Astrocyte of the spinal cord (primary cell): ENCODE results near the gene EPB41L4A.

Experiments
- DNase-seq: peaks from one replicate; pipeline ENCODE4 v3.0.0; 2011; ENCODE audit warnings: low read depth, low spot score
- H3K4me3 ChIP-seq: 2 replicates; pipeline ENCODE4 v1.5.1; 2011; ENCODE audit warnings: low read depth, mild to moderate bottlenecking, low read length, moderate library complexity
- in situ Hi-C: cut with HindIII; loops from 2 replicates; pipeline ENCODE4 v1.10.0; 2017; ENCODE audit warnings: low sequenced_read_pairs
- TF ChIP-seq, protein P1 (sequence below): IDR thresholded peaks from 2 replicates; pipeline ENCODE4 v1.5.1; 2012; ENCODE audit warnings: low read depth, mild to moderate bottlenecking, low read length, inconsistent platforms

The EPB41L4A gene

DNA sequence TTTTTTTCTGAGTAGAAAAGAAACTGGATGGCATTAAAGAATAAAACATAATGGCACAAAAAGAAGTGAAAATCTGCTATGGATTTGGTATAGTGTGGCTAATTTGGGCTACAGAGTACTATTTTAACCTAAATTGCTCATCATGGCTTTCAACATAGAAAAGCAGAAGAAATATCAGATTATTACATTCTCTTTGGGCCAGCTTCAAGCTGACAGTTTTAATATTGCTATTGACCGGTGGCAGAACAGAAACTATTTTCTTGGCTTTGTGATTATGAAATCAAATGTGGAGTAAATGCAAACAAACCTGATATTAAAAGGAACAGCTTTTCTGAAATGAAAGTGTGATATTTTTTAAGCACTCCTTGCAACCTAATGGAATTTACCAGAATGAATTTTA, 301.5 kb downstream of the EPB41L4A start:
- TF ChIP-seq, protein P1, sequence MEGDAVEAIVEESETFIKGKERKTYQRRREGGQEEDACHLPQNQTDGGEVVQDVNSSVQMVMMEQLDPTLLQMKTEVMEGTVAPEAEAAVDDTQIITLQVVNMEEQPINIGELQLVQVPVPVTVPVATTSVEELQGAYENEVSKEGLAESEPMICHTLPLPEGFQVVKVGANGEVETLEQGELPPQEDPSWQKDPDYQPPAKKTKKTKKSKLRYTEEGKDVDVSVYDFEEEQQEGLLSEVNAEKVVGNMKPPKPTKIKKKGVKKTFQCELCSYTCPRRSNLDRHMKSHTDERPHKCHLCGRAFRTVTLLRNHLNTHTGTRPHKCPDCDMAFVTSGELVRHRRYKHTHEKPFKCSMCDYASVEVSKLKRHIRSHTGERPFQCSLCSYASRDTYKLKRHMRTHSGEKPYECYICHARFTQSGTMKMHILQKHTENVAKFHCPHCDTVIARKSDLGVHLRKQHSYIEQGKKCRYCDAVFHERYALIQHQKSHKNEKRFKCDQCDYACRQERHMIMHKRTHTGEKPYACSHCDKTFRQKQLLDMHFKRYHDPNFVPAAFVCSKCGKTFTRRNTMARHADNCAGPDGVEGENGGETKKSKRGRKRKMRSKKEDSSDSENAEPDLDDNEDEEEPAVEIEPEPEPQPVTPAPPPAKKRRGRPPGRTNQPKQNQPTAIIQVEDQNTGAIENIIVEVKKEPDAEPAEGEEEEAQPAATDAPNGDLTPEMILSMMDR = no peak
- in situ Hi-C loops = no loop called here
- no peak for DNase-seq
- H3K4me3 ChIP-seq = no peak overlapping the region

DNA sequence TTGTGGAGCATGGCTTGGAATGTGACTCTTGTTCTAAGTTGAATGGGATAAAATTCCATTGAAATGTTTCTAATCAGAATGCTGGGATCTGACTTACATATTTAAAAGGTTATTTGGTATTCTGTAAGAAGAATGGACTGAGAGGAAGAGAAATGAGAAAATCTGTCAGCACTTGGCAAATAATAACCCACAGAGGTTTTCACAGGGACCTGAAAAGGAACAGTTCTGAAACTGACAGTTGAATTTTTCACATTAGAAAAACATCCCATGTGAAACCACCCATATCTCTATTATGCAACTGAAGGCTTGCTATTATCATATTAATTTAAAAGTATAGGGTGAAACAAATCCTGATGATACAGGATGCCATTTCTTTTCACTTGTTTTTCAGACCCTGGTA, 302.7 kb downstream of the EPB41L4A start:
- in situ Hi-C loops = no loop called here
- no peak for DNase-seq

DNA sequence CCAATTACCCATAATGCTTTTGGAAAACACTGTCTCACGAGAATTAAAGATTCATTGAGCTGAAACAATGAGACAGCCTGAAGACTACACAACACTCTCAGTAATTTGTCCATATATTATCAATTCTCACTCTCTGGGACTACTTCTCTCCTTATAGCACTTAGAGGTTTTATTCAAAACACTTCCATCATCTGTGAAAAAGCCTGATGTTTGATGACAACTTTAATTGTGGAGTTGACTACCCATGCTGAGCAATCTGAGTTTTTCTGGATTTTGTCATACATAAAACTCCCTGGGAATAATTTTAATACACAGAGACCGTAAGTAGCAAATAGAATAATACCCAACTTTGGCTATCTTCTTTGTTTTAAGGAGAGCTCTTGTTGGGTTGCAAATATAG, 305.5 kb downstream of the EPB41L4A start:
- H3K4me3 ChIP-seq = no peak overlapping the region
- TF ChIP-seq, protein P1 = no peak
- no peak for DNase-seq
- in situ Hi-C loops = no loop called here

More for the DNA sequence above, 302.7 kb downstream of the EPB41L4A start:
- H3K4me3 ChIP-seq = no peak overlapping the region
- TF ChIP-seq, protein P1 = no peak
